CD4-positive, alpha-beta memory T cell (primary cell): Measurements from ENCODE around the gene PANX2. TPM values are rescaled to one million over a fixed set of nuclear protein-coding genes. Genes with fewer than 3 reads are reported as not detected.
A peak's percentile ranks its signal among the peaks of the same experiment; 100 is the strongest.

Source experiments
- CTCF ChIA-PET: fragments of 350-600 bp; sonication (Branson Sonifier 250); formaldehyde crosslinking; loops from one replicate; lab custom pipeline; 2021; ENCODE audit warnings: inconsistent platforms; ENCODE audit not compliant: partially characterized antibody; lab: Charles Lee
- POLR2A ChIA-PET: fragments of 350-600 bp; sonication (Branson Sonifier 250); formaldehyde crosslinking; loops from one replicate; lab custom pipeline; 2021; ENCODE audit not compliant: partially characterized antibody; lab: Charles Lee
- DNase-seq, 5 donors: peaks; one replicate each; pipeline versions ENCODE4 v3.0.0 to v3.0.0-alpha.2; 2020 to 2022; ENCODE audit warnings: mixed read lengths in 1 of 5
- H3K27ac ChIP-seq: one replicate; pipeline ENCODE4 v1.7.0; 2013; ENCODE audit warnings: low read depth, low read length
- H3K27me3 ChIP-seq: 2 replicates; pipeline ENCODE4 v1.7.0; 2013; ENCODE audit warnings: mild to moderate bottlenecking, low read length, moderate library complexity; ENCODE audit not compliant: insufficient read depth
- H3K36me3 ChIP-seq: 2 replicates; pipeline ENCODE4 v1.7.0; 2013; ENCODE audit warnings: mild to moderate bottlenecking, low read length, moderate library complexity; ENCODE audit not compliant: insufficient read depth
- H3K4me1 ChIP-seq: 2 replicates; pipeline ENCODE4 v1.7.0; 2013; ENCODE audit warnings: mild to moderate bottlenecking, low read length, moderate library complexity; ENCODE audit not compliant: insufficient read depth
- H3K4me3 ChIP-seq, 2 donors: one replicate each; pipeline ENCODE4 v1.7.0; 2013; ENCODE audit warnings: low read length in 2 of 2, mild to moderate bottlenecking in 1 of 2
- H3K9me3 ChIP-seq, 2 donors: one replicate each; pipeline ENCODE4 v1.7.0; 2013; ENCODE audit warnings: low read length in 2 of 2, control low read depth in 1 of 2; ENCODE audit not compliant: control insufficient read depth in 1 of 2
- H3K27ac Mint-ChIP-seq, 7 donors: one replicate each; pipeline ENCODE4 v1.8.0; 2020 to 2021; ENCODE audit warnings: mixed read lengths in 7 of 7, mild to moderate bottlenecking in 6 of 7, inconsistent platforms in 3 of 7, moderate library complexity in 3 of 7
- H3K27me3 Mint-ChIP-seq, 2 donors: one replicate each; pipeline ENCODE4 v1.8.0; 2020 to 2021; ENCODE audit warnings: mixed read lengths in 2 of 2
- H3K36me3 Mint-ChIP-seq, 2 donors: one replicate each; pipeline ENCODE4 v1.8.0; 2020 to 2021; ENCODE audit warnings: mixed read lengths in 2 of 2, inconsistent platforms in 1 of 2, mild to moderate bottlenecking in 1 of 2
- H3K4me1 Mint-ChIP-seq, 4 donors: one replicate each; pipeline ENCODE4 v1.8.0; 2020 to 2021; ENCODE audit warnings: mixed read lengths in 4 of 4, mild to moderate bottlenecking in 1 of 4
- H3K4me3 Mint-ChIP-seq, 8 donors: one replicate each; pipeline ENCODE4 v1.8.0; 2020 to 2021; ENCODE audit warnings: mixed read lengths in 8 of 8, mild to moderate bottlenecking in 7 of 8, moderate library complexity in 6 of 8, inconsistent platforms in 3 of 8
- H3K9me3 Mint-ChIP-seq, 8 donors: one replicate each; pipeline ENCODE4 v1.8.0; 2020 to 2021; ENCODE audit warnings: mixed read lengths in 8 of 8, mild to moderate bottlenecking in 5 of 8, inconsistent platforms in 3 of 8, moderate library complexity in 1 of 8
- intact Hi-C: fragments of 100-400 bp; cut with micrococcal nuclease; formaldehyde crosslinking; loops from one replicate; pipeline ENCODE4 v1.15.1; 2023
- polyA plus RNA-seq, 2 donors: library from polyadenylated mRNA; unstranded; fragments of 300-500 nt; fragmentation: Illumina TruSeq; gene quantifications; one replicate each; pipeline ENCODE4 v1.2.3, GENCODE V29; 2021
- total RNA-seq, 2 experiments: library from RNA; stranded (reverse); gene quantifications; one replicate each; pipeline ENCODE4 v1.2.3, GENCODE V29; 2021

PANX2 gene
- total and polyA plus RNA-seq, 4 experiments from 2014 or later, result not detected

GRCh38 chr22:50190182-50190940 lies 19.8 kb downstream of the PANX2 start:
- ChIA-PET CTCF (interaction anchor here (0.7 to 2.6 kb wide), 9 partner anchors 18 to 437 kb away, joined by 3 to 11 read pairs (median 4); partner anchors contain the start of genes ARSA and SCO2), POLR2A (interaction anchor here (0.6 to 4.5 kb wide), 26 partner anchors 8 to 431 kb away, joined by 3 to 73 read pairs (median 5); partner anchors contain the start of genes HDAC10, LMF2, NCAPH2 and SCO2)
- Mint-ChIP-seq H3K36me3 (peaks cover 0 to 19% of the 10 kb centered on the region in 2 donors), H3K27me3 (no peaks in the 10 kb centered on the region), H3K27ac (peak overlapping the region; percentile 96 to 100 (median 99)), H3K4me3 (peak overlapping the region; percentile 84 to 95 (median 90)), H3K4me1 (peaks cover 18 to 59% (median 43%) of the 10 kb centered on the region in 4 donors), H3K9me3 (no peaks in the 10 kb centered on the region)
- H3K4me1 ChIP-seq, result peaks cover 69% of the 10 kb centered on the region
- H3K27ac ChIP-seq, result peak overlapping the region; percentile 97
- H3K9me3 ChIP-seq, result no peaks in the 10 kb centered on the region
- peak; percentile 85 to 89 (median 87) for DNase-seq
- H3K4me3 ChIP-seq, result peak overlapping the region; percentile 52 to 91
- H3K27me3 ChIP-seq, result no peaks in the 10 kb centered on the region
- intact Hi-C loops, result loop anchor here (1.0 to 5.0 kb wide), 5 partner anchors 10 to 430 kb away; partner anchors contain the start of genes SCO2 and TUBGCP6
- H3K36me3 ChIP-seq, result peaks cover 21% of the 10 kb centered on the region

- Histone ChIP-seq H3K27ac (peak overlapping the region; percentile 97), H3K4me1 (peaks cover 68% of the 10 kb centered on the region), H3K4me3 (peak overlapping the region; percentile 52 to 91), H3K9me3 (no peaks in the 10 kb centered on the region), H3K36me3 (peaks cover 21% of the 10 kb centered on the region), H3K27me3 (no peaks in the 10 kb centered on the region)
- peak; percentile 85 to 94 (median 88) for DNase-seq
- Mint-ChIP-seq H3K27me3 (no peaks in the 10 kb centered on the region), H3K4me1 (peaks cover 16 to 57% (median 41%) of the 10 kb centered on the region in 4 donors), H3K4me3 (peak overlapping the region; percentile 84 to 95 (median 90)), H3K27ac (peak overlapping the region; percentile 96 to 100 (median 99)), H3K9me3 (no peaks in the 10 kb centered on the region), H3K36me3 (peaks cover 0 to 22% of the 10 kb centered on the region in 2 donors)
- CTCF ChIA-PET, result interaction anchor here (0.7 to 2.6 kb wide), 10 partner anchors 17 to 437 kb away, joined by 3 to 11 read pairs (median 4); partner anchors contain the start of genes ARSA and SCO2
- POLR2A ChIA-PET, result interaction anchor here (0.7 to 4.5 kb wide), 27 partner anchors 9 to 430 kb away, joined by 3 to 73 read pairs (median 5); partner anchors contain the start of genes HDAC10, LMF2, NCAPH2 and SELENOO
- intact Hi-C loops, result loop anchor here (1.0 to 5.0 kb wide), 5 partner anchors 9 to 430 kb away; partner anchors contain the start of genes SCO2 and TUBGCP6
These were observed 20.6 kb downstream of the PANX2 start for GRCh38 chr22:50190941-50191741.

- H3K27me3 ChIP-seq, result no peaks in the 10 kb centered on the region
- H3K27ac ChIP-seq, result peak overlapping the region; percentile 97
- peaks cover 25% of the 10 kb centered on the region for H3K36me3 ChIP-seq
- H3K4me3 Mint-ChIP-seq, result peak overlapping the region; percentile 67 to 95 (median 88)
- H3K27me3 Mint-ChIP-seq, result no peaks in the 10 kb centered on the region
- no peaks in the 10 kb centered on the region for H3K9me3 Mint-ChIP-seq
- peak overlapping the region in 1 of 2 donors; percentile 48 for H3K4me3 ChIP-seq
- H3K36me3 Mint-ChIP-seq, result peaks cover 0 to 20% of the 10 kb centered on the region in 2 donors
- H3K4me1 Mint-ChIP-seq, result peaks cover 12 to 46% (median 32%) of the 10 kb centered on the region in 4 donors
- intact Hi-C loops, result loop anchor here (5.0 kb wide), 1 partner anchor 335 kb away; the partner anchor contains the start of gene SCO2
- peak overlapping the region; percentile 96 to 100 (median 99) for H3K27ac Mint-ChIP-seq
- H3K9me3 ChIP-seq, result no peaks in the 10 kb centered on the region
- POLR2A ChIA-PET, result interaction anchor here (1.6 to 4.5 kb wide), 5 partner anchors 8 to 231 kb away, joined by 6 to 73 read pairs (median 14); partner anchors contain the start of genes HDAC10, SELENOO and TUBGCP6
- peak; percentile 59 to 80 (median 68) for DNase-seq
- H3K4me1 ChIP-seq, result peaks cover 57% of the 10 kb centered on the region
- CTCF ChIA-PET, result interaction anchor here (1.3 kb wide), 1 partner anchor 22 kb away, joined by 4 read pairs; no protein-coding TSS in a partner anchor
These were observed 22.1 kb downstream of the PANX2 start for GRCh38 chr22:50192436-50193204.

GRCh38 chr22:50193621-50194020 lies 23.1 kb downstream of the PANX2 start:
- H3K27ac ChIP-seq, result peak overlapping the region; percentile 97
- peaks cover 27% of the 10 kb centered on the region for H3K36me3 ChIP-seq
- Mint-ChIP-seq H3K4me3 (no peak overlapping the region), H3K36me3 (peaks cover 0 to 20% of the 10 kb centered on the region in 2 donors), H3K27ac (peak overlapping the region in 2 of 7 donors; percentile 98), H3K27me3 (no peaks in the 10 kb centered on the region), H3K4me1 (peaks cover 14 to 38% (median 31%) of the 10 kb centered on the region in 4 donors), H3K9me3 (no peaks in the 10 kb centered on the region)
- DNase-seq, result peak in 1 of 5 donors; percentile 31
- H3K27me3 ChIP-seq, result no peaks in the 10 kb centered on the region
- peaks cover 52% of the 10 kb centered on the region for H3K4me1 ChIP-seq
- intact Hi-C loops, result loop anchor here (5.0 kb wide), 1 partner anchor 334 kb away; the partner anchor contains the start of gene SCO2
- no peak overlapping the region for H3K4me3 ChIP-seq
- H3K9me3 ChIP-seq, result no peaks in the 10 kb centered on the region
- POLR2A ChIA-PET, result interaction anchor here (0.9 kb wide), 1 partner anchor 57 kb away, joined by 4 read pairs; the partner anchor contains the start of gene HDAC10
- CTCF ChIA-PET, result no interaction called here

GRCh38 chr22:50194037-50194805 lies 23.7 kb downstream of the PANX2 start:
- Histone ChIP-seq H3K9me3 (no peaks in the 10 kb centered on the region), H3K4me1 (peaks cover 46% of the 10 kb centered on the region), H3K27ac (no peak overlapping the region), H3K36me3 (peaks cover 27% of the 10 kb centered on the region), H3K27me3 (no peaks in the 10 kb centered on the region), H3K4me3 (no peak overlapping the region)
- Mint-ChIP-seq H3K27me3 (no peaks in the 10 kb centered on the region), H3K36me3 (peaks cover 0 to 20% of the 10 kb centered on the region in 2 donors), H3K4me3 (no peak overlapping the region), H3K4me1 (peaks cover 14 to 36% (median 28%) of the 10 kb centered on the region in 4 donors), H3K27ac (peak overlapping the region in 3 of 7 donors; percentile 4 to 60 (median 15)), H3K9me3 (no peaks in the 10 kb centered on the region)
- intact Hi-C loops, result loop anchor here (5.0 kb wide), 1 partner anchor 333 kb away; the partner anchor contains the start of gene SCO2
- CTCF ChIA-PET, result interaction anchor here (0.7 kb wide), 1 partner anchor 48 kb away, joined by 3 read pairs; no protein-coding TSS in a partner anchor
- POLR2A ChIA-PET, result interaction anchor here (0.6 to 1.3 kb wide), 3 partner anchors 7 to 109 kb away, joined by 3 to 4 read pairs (median 3); partner anchors contain the start of gene HDAC10
- DNase-seq, result peak in 1 of 5 donors; percentile 37
